Mononuclear cell (primary cell): ENCODE data around the gene OST4. TPM values are rescaled to one million over a fixed set of nuclear protein-coding genes. Genes with fewer than 3 reads are reported as not detected.

Experiments used
- H3K27me3 ChIP-seq: 2 replicates; pipeline ENCODE4 v1.6.0; 2011; ENCODE audit warnings: low read length, control low read depth; ENCODE audit not compliant: insufficient read depth
- H3K4me1 ChIP-seq: 2 replicates; pipeline ENCODE4 v1.5.1; 2011; ENCODE audit warnings: mild to moderate bottlenecking, low read length, control low read depth; ENCODE audit not compliant: insufficient read depth
- H3K4me3 ChIP-seq: 2 replicates; pipeline ENCODE4 v1.5.1; 2011; ENCODE audit warnings: mild to moderate bottlenecking, low read length, moderate library complexity
- H3K9me3 ChIP-seq: 2 replicates; pipeline ENCODE4 v1.5.1; 2011; ENCODE audit warnings: low read depth, mild to moderate bottlenecking, control low read depth, low read length
- total RNA-seq: library from RNA; depleted of rRNA; stranded (reverse); fragments of >200 nt; gene quantifications from one replicate; pipeline ENCODE4 v1.2.3, GENCODE V29; 2012

Gene OST4
- total RNA-seq, 1 donor, result 222 TPM

DNA sequence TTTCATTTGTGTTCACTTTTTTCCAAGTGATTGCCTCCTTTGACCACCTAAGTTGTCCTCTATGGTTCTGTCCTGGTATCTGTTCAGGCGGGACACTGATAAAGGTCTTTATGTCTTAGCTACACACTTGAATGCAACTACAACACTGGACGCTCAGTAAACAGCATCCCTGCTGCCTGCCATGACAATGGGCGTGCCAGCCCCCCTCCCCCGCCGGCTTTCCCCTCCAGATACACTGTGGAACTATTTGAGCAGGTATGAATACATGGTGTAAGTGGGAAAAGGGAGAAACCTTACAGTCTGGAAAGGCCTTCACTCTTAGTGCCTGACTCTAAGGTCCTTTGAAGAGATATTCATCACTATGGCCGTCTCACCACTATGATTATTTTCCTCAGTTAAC is 14.3 kb downstream of the OST4 start:
- Histone ChIP-seq H3K9me3 (no peaks in the 10 kb centered on the region), H3K27me3 (no peaks in the 10 kb centered on the region), H3K4me3 (no peak overlapping the region), H3K4me1 (peaks cover 3% of the 10 kb centered on the region)

DNA sequence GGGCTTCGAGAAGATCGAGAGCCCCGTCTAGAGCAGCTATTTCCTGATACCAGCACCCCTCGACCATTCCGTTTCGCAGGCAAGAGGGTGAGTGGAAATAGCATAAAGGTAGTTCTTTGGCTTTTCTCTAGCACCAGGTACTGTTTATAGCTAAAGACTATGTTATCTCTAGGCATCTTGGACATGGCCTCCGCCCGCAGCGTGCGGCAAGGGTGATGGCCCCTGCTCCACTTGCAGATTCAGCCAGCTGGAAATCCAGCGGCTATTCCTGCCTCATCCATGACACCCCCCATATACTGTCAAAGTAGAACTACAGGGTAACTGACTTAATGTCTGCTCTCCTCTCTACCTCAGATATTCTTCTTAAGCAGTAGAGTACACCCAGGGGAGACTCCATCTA is 16.7 kb downstream of the OST4 start:
- H3K27me3 ChIP-seq, result no peaks in the 10 kb centered on the region
- peaks cover 15% of the 10 kb centered on the region for H3K4me1 ChIP-seq
- H3K4me3 ChIP-seq, result no peak overlapping the region
- H3K9me3 ChIP-seq, result no peaks in the 10 kb centered on the region

DNA sequence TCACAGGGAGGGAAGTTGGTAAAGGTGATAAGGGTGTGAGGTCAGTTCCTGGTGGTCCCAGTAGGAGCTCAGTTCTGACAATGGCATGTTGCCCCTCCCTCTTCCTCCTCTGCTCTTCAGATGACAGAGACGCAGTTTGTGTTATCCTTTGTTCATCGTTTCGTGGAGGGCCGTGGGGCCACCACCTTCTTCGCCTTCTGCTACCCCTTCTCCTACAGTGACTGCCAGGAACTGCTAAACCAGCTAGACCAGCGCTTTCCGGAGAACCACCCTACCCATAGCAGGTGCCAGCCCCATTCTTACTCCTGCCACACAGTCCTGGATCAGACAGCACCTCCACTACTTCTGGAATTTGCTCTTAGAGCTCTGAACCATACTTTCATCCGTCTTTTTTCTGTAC is 17.7 kb downstream of the OST4 start:
- H3K4me3 ChIP-seq, result no peak overlapping the region
- H3K27me3 ChIP-seq, result no peaks in the 10 kb centered on the region
- no peaks in the 10 kb centered on the region for H3K9me3 ChIP-seq
- H3K4me1 ChIP-seq, result peaks cover 21% of the 10 kb centered on the region

DNA sequence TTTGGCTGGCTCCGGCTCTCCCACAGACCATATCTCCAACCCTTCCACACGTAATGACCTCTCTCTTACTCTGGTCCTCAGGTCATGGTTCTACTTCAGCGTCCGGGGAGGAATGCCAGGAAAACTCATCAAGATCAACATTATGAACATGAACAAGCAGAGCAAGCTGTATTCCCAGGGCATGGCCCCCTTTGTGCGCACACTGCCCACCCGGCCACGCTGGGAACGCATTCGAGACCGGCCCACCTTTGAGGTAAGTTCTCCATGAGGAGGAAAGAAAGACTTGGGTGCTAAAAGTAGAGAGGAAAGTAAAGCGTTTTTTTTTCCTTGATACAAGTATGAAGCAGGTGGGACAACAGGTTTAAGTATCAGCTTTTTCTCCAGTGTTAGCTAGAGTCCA is 18.1 kb downstream of the OST4 start:
- no peaks in the 10 kb centered on the region for H3K27me3 ChIP-seq
- H3K4me1 ChIP-seq, result peaks cover 21% of the 10 kb centered on the region
- H3K4me3 ChIP-seq, result no peak overlapping the region
- no peaks in the 10 kb centered on the region for H3K9me3 ChIP-seq

DNA sequence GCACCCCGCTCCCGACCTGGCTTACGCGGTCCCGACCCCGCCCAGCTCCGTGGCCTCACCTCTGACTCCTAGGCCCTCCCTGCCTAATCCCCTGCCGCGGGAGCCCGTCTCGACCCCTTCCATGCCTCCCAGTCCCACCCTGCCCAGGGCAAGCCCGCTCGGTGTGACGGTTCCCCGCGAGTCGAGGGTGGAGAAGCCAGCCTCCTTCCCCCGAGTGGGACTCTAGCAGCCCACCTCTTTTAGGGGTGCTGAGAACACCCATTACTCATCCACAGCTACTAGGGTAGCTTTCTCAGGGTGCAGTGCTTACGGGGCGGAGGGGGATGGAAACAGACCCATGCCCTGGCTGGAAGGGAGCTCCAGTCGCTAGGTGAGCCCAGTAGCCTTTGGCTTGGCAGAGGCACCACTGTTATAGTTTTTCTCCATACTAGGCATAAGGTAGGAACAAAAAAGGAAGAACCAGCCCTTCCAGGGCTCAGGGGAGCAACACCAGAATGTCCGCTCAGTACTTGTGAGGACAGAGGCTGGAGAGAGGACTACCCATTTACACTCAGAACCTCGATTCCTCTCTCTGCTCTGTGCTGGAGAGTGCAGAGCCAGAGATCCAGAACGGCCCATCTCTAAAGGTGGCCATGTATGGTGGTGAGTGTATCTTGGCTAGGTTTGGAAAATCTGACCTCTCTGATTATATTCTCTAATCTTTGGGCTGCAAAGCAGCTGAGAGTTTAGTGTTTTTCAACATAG is 19.4 kb downstream of the OST4 start:
- peak overlapping the region; percentile 78 for H3K4me3 ChIP-seq
- H3K27me3 ChIP-seq, result no peaks in the 10 kb centered on the region
- H3K4me1 ChIP-seq, result peaks cover 21% of the 10 kb centered on the region
- no peaks in the 10 kb centered on the region for H3K9me3 ChIP-seq

DNA sequence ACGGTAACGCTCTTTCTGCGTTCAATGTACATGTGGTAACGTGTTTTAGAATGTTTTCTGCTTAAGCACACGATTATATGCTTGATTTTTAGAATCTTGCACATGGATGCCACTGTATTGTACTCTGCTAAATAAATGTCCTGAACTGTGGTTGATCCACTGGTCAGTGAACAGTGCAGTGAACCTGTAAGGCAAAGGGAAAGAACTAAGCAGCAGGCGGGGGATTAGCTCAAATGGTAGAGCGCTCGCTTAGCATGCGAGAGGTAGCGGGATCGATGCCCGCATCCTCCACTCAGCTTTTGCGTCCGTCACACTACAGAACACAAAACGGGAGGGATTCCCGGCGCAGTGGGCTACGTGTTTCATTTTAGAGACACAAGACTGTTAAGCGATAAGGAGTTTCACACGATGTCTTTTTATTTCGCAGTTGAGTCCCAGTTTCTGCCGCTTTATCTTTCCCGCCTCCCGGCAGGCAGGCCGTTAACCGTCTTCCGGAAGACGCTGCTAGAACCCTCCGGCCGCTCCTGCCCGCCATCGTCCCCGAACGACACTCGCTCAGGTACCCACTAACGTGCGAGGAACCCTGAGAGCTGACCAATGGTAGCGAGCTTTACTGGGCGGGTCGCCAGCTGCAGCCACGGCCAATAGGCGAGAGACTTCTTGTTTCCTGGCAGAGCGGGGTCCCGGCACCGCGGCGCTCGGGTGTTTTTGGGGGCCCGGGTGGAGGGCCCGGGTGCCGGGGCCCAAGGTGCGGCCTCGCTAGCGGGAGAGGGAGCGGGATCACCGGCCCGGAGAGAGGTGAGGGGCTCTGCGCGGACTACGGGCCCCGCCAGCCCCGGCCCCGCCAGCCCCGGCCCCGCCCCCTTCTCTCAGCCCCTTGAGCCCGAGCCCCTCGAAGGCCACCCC is 20.2 kb downstream of the OST4 start, which contains the start of gene AGBL5:
AGBL5 (plus strand) TSS at position 673 of the 906 bp plus-strand sequence. CDS start 1,291 bp downstream, outside the sequence.
- Histone ChIP-seq H3K4me3 (peak within 1 kb of the TSS; percentile 78), H3K9me3 (no peaks in the 10 kb centered on the region), H3K4me1 (peaks cover 21% of the 10 kb centered on the region), H3K27me3 (no peaks in the 10 kb centered on the region)

DNA sequence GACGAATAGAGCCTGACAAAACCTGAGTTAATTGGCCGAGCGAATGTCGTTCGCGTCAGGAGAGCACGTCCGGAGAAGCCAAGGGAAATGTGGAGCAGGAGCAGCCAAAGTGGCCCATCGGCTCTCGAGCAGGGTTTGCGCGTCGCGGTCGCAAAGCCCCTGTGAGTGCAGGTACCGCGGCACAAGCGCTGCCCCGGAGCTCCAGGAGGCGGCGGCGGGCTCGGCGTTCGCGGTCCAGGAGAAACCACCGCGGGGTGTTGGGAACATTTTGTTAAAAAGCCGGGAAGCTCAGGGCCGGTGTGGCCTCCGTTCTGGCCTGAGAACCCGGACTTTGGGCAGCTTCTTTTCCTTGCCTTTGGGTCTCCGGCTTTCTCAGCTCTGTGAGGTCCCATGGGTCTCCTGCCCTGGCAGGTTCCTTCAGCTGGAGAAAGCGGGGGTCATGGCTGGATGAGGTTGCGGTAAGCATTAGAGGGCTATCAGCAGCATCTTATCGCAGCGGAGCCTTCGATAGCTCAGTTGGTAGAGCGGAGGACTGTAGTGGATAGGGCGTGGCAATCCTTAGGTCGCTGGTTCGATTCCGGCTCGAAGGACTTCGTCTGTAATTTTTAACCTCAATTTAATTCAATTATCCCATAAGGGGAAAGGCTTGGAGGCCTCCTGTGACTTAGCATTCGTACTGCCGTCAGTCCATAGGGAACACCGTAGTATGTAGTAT is 21.0 kb downstream of the OST4 start:
- Histone ChIP-seq H3K27me3 (no peaks in the 10 kb centered on the region), H3K9me3 (no peaks in the 10 kb centered on the region), H3K4me1 (peaks cover 21% of the 10 kb centered on the region), H3K4me3 (peak overlapping the region; percentile 78)

DNA sequence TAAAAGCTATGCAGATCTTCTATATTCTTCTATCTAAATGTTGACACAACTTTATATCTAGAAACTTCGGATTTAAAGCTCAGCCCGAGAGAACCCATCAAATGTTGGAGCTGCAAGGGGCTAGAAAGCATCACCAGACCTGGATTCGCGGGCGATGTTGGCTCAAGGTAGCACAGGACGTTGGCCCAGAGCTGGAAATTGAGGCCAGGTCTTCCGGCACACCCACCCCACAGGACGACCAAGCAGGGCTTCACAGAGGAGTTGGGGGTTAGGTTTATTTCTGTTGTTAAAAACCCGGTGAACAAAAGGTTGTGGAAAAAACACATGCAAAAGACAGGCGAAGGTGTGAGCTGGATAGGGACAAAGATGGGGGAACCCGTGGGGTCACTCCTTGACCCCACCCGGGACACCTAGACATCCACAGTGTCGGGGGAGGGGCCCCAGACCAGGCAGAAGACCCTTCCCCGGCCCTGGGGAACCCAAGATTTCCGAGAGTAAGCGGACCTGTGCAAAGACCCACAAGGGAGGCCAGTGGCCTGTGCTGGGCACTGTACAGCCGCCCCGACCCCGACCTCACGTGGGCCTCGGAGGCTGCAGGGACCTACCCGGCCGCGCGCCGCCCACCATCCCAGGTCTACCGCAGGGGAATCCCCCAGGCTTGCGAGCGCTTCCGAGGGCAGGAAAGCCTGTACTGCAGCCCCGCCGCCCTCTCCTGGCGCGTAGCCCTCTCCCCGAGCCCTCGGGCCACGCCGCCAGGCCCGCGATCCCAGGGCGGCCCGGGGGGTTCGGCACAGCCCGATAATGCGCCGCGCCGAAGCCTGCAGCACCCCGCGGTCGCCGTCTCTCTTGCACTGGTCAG is 21.8 kb downstream of the OST4 start:
- Histone ChIP-seq H3K27me3 (no peaks in the 10 kb centered on the region), H3K9me3 (no peaks in the 10 kb centered on the region), H3K4me1 (peaks cover 21% of the 10 kb centered on the region), H3K4me3 (peak overlapping the region; percentile 78)

DNA sequence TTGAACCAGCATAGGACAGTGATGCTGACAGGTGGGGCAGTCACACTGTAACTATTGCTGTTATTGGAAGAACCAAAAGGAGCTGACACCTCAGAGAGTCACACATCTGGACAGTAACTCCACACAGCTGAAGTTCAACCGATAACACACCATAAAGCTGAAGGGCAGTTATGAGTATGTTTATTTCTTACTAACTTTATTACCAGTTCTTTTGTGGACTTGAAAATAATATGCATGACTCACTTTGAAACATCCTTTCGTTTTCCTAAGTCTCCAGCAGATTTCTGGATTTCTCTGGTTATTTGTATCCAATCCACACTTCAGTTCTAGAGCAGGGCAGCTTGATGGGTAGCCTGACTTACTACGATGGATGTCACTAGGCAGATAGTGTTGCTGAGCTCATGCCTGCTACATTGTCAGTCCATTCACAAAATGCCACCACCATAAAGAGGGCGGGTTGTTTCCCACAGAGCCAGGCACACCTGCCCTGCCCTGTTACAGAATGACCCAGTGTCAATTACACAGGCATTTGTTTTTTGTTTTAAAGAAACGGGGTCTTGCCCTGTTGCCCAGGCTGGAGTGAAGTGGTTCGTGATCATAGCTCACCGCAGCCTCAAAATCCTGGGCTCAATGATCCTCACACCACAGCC is 28.3 kb downstream of the OST4 start:
- H3K4me1 ChIP-seq, result peaks cover 13% of the 10 kb centered on the region
- no peaks in the 10 kb centered on the region for H3K9me3 ChIP-seq
- H3K27me3 ChIP-seq, result no peaks in the 10 kb centered on the region
- H3K4me3 ChIP-seq, result no peak overlapping the region

DNA sequence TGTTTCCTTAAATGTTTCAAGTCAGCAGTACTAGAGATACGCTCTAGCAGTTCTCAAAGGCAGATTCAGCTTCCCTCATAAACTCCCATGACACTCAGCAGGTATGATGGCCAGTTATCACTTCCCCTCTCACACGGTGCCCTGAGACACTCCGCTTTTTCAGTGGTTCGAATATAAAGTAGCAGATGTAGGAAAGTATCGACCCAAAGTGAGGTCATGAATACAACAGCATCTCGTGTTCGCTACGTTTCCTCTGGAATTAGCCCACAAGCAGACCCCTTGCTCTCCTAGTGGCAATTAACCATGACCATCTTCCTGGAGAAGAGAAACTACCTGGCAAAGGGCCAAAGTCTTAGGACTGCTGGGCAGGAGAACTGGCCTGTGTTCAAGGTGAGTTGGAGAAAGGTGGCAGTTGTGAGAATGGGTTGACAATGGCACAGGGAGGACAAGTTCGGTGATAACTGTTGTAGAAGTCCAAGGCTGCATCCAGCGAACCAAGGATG is 29.2 kb downstream of the OST4 start:
- Histone ChIP-seq H3K9me3 (no peaks in the 10 kb centered on the region), H3K27me3 (no peaks in the 10 kb centered on the region), H3K4me3 (no peak overlapping the region), H3K4me1 (peaks cover 13% of the 10 kb centered on the region)

DNA sequence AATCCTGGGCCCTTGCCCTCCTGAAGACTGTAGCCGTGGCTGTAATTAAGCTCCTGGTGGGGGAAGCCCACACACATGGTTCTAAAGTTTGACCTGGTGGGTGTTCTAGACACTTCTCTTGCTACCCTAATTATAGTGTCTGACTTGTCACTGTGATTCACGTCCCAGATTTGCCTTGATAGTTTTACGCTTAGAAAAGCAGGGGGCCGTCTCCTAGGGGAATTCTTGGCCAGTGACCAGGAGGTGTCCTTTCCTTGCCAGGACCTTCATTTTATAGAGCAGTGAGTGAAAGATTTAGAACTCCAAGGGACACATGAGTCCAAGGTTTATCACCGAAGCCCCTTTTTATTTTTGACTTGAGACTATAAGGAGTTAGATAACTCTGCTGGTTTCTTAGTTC is 29.7 kb downstream of the OST4 start:
- no peaks in the 10 kb centered on the region for H3K27me3 ChIP-seq
- H3K4me3 ChIP-seq, result no peak overlapping the region
- H3K9me3 ChIP-seq, result no peaks in the 10 kb centered on the region
- H3K4me1 ChIP-seq, result peaks cover 13% of the 10 kb centered on the region

DNA sequence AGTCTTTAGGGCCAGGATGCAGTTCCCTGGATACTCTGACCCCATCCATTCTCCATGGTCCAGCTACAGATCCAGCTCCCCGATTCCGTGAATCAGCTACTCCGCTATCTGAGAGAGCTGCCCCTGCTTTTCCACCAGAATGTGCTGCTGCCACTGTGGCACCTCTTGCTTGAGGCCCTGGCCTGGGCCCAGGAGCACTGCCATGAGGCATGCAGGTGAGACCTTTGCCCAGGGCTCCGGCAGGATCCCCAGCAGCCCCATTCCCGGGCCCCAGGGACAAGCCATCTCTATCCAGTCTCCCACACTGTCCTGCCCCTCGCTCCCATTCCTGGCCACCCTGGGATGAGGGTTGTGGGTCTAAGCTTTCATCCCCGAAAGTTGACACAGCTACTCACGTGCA is 31.2 kb downstream of the OST4 start:
- H3K4me3 ChIP-seq, result no peak overlapping the region
- H3K9me3 ChIP-seq, result no peaks in the 10 kb centered on the region
- no peaks in the 10 kb centered on the region for H3K27me3 ChIP-seq
- H3K4me1 ChIP-seq, result peaks cover 13% of the 10 kb centered on the region

DNA sequence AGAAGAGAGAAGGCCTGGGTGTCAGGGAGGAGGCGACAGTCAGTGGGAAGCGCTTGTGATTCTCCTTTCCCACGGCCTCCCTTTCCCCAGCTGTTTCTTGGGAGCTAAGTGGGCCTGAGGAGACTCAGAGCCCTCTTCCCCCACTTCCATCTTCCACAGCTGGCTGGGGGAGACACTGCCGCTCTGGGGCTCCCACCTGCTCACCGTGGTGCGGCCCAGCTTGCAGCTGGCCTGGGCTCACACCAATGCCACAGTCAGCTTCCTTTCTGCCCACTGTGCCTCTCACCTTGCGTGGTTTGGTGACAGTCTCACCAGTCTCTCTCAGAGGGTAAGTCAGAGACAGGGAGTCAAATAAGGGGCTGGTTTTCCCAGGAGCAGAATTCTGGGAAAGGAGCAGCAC is 31.6 kb downstream of the OST4 start:
- no peak overlapping the region for H3K4me3 ChIP-seq
- no peaks in the 10 kb centered on the region for H3K9me3 ChIP-seq
- peaks cover 13% of the 10 kb centered on the region for H3K4me1 ChIP-seq

DNA sequence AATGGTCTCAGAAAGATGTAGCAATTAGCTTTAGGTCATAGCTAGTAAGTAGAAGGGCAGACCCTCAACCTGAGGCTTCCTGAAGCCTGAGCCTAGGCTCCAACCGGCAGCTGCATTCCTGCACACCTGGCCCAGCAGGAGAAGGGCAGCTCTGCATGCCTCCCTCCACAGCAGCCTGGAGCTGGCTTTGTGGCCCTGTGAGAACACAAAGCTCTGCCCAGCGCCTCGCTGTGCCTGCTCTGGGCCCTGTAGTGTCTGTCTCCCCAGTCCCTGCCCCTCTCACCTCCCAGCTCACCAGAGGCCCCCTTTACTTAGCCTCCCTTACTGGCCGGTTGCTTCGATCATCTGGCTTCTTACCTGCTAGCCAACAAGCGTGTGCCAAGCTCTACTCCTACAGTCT is 32.0 kb downstream of the OST4 start:
- no peak overlapping the region for H3K4me3 ChIP-seq
- peaks cover 14% of the 10 kb centered on the region for H3K4me1 ChIP-seq
- H3K27me3 ChIP-seq, result no peaks in the 10 kb centered on the region
- no peaks in the 10 kb centered on the region for H3K9me3 ChIP-seq

More for the DNA sequence above, 31.6 kb downstream of the OST4 start:
- H3K27me3 ChIP-seq, result no peaks in the 10 kb centered on the region
